HFFc6 (cell line): ENCODE results near the gene ABHD10. TPM values are rescaled to one million over a fixed set of nuclear protein-coding genes. Genes with fewer than 3 reads are reported as not detected.
A peak's percentile ranks its signal among the peaks of the same experiment; 100 is the strongest.

ENCODE experiments used
- DNase-seq: peaks from one replicate; pipeline ENCODE4 v3.0.0-alpha.2; 2018
- H3K27ac Mint-ChIP-seq: 2 replicates; pipeline ENCODE4 v1.8.0; 2020; ENCODE audit warnings: mild to moderate bottlenecking, mixed read lengths
- H3K27me3 Mint-ChIP-seq: 2 replicates; pipeline ENCODE4 v1.8.0; 2021; ENCODE audit warnings: mild to moderate bottlenecking, moderate library complexity, mixed read lengths; ENCODE audit not compliant: insufficient read depth
- H3K36me3 Mint-ChIP-seq: 2 replicates; pipeline ENCODE4 v1.8.0; 2021; ENCODE audit warnings: low read depth, mixed read lengths
- H3K4me1 Mint-ChIP-seq: 2 replicates; pipeline ENCODE4 v1.8.0; 2020; ENCODE audit warnings: low read depth, mixed read lengths
- H3K4me3 Mint-ChIP-seq: 2 replicates; pipeline ENCODE4 v1.8.0; 2020; ENCODE audit warnings: mild to moderate bottlenecking, moderate library complexity, mixed read lengths
- H3K9me3 Mint-ChIP-seq: 2 replicates; pipeline ENCODE4 v1.8.0; 2020; ENCODE audit warnings: mild to moderate bottlenecking, mixed read lengths
- CTCF ChIP-seq: fragments of 200-600 bp; sonication (generic); IDR thresholded peaks from 2 replicates; pipeline ENCODE4 v1.5.0; 2021; ENCODE audit warnings: antibody characterized with exemption, mild to moderate bottlenecking
- total RNA-seq, 6 experiments: library from RNA; stranded (reverse); fragmentation: NEBNext Ultra II Directional; extraction: Animal tissue kit (Norgen Biotek cat#: 25700); gene quantifications; 2 replicates in 1 of 6; 3 replicates in 5 of 6; pipeline ENCODE4 v1.2.3, GENCODE V29; 2021

Gene ABHD10
- total RNA-seq, 6 experiments from 2014 or later: 39.5 to 44.5 (median 41.3) TPM

- TF ChIP-seq CTCF: no peak
These were observed 29.1 kb upstream of the ABHD10 start for GRCh38 chr3:111949712-111950111.

GRCh38 chr3:111951032-111951431 is 27.8 kb upstream of the ABHD10 start:
- peaks cover 35% of the 10 kb centered on the region for H3K4me1 Mint-ChIP-seq
- H3K36me3 Mint-ChIP-seq: peaks cover 41% of the 10 kb centered on the region
- H3K4me3 Mint-ChIP-seq: no peak overlapping the region
- H3K27me3 Mint-ChIP-seq: no peaks in the 10 kb centered on the region
- no peak for TF ChIP-seq CTCF
- H3K9me3 Mint-ChIP-seq: no peaks in the 10 kb centered on the region
- DNase-seq: no peak
- no peak overlapping the region for H3K27ac Mint-ChIP-seq

More at GRCh38 chr3:111949712-111950111, 29.1 kb upstream of the ABHD10 start:
- H3K36me3 Mint-ChIP-seq: peaks cover 50% of the 10 kb centered on the region
- DNase-seq: no peak
- no peaks in the 10 kb centered on the region for H3K9me3 Mint-ChIP-seq
- peaks cover 3% of the 10 kb centered on the region; the same call in 1 of the 2 replicates for H3K27me3 Mint-ChIP-seq
- no peak overlapping the region for H3K4me3 Mint-ChIP-seq
- 0 out of 2 replicates have a peak overlapping the region, but pooled peaks have one; percentile 3 for H3K27ac Mint-ChIP-seq
- peaks cover 38% of the 10 kb centered on the region for H3K4me1 Mint-ChIP-seq

GRCh38 chr3:111952086-111952485 is 26.7 kb upstream of the ABHD10 start:
- peaks cover 41% of the 10 kb centered on the region for H3K36me3 Mint-ChIP-seq
- H3K9me3 Mint-ChIP-seq: no peaks in the 10 kb centered on the region
- no peaks in the 10 kb centered on the region for H3K27me3 Mint-ChIP-seq
- peaks cover 30% of the 10 kb centered on the region for H3K4me1 Mint-ChIP-seq
- H3K4me3 Mint-ChIP-seq: no peak overlapping the region
- no peak overlapping the region for H3K27ac Mint-ChIP-seq
- DNase-seq: no peak
- no peak for TF ChIP-seq CTCF

- H3K4me1 Mint-ChIP-seq: peaks cover 26% of the 10 kb centered on the region
- no peak overlapping the region for H3K27ac Mint-ChIP-seq
- peaks cover 44% of the 10 kb centered on the region for H3K36me3 Mint-ChIP-seq
- H3K27me3 Mint-ChIP-seq: no peaks in the 10 kb centered on the region
- DNase-seq: no peak
- TF ChIP-seq CTCF: no peak
- no peak overlapping the region for H3K4me3 Mint-ChIP-seq
- H3K9me3 Mint-ChIP-seq: no peaks in the 10 kb centered on the region
These were observed 25.9 kb upstream of the ABHD10 start for GRCh38 chr3:111952866-111953450.

- Mint-ChIP-seq H3K36me3 (peaks cover 47% of the 10 kb centered on the region), H3K9me3 (no peaks in the 10 kb centered on the region), H3K27ac (0 out of 2 replicates have a peak overlapping the region, but pooled peaks have one; percentile 1), H3K27me3 (no peaks in the 10 kb centered on the region), H3K4me1 (peaks cover 23% of the 10 kb centered on the region), H3K4me3 (no peak overlapping the region)
- TF ChIP-seq CTCF: no peak
- peak; percentile 10 for DNase-seq
These were observed 24.4 kb upstream of the ABHD10 start for GRCh38 chr3:111954228-111954990.
